A673 (cell line): ENCODE results near the gene AXDND1. TPM values are rescaled to one million over a fixed set of nuclear protein-coding genes. Genes with fewer than 3 reads are reported as not detected.

ENCODE experiments used
- BruUV-seq: library from RNA; stranded (reverse); fragments of 400-500 nt; replicated peaks from 2 replicates; lab custom pipeline; 2021; lab: Mats Ljungman, UMichigan
- CTCF ChIA-PET: fragments of 300-600 bp; sonication (Branson Sonifier 250); formaldehyde crosslinking; loops from one replicate; lab custom pipeline; 2022; ENCODE audit warnings: antibody characterized with exemption; lab: Charles Lee
- POLR2A ChIA-PET: fragments of 300-600 bp; sonication (Branson Sonifier 250); formaldehyde crosslinking; loops from one replicate; lab custom pipeline; 2022; ENCODE audit warnings: antibody characterized with exemption; ENCODE audit not compliant: low non-redundant PET; lab: Charles Lee
- DNase-seq: peaks from one replicate; pipeline ENCODE4 v3.0.0-alpha.2; 2015; ENCODE audit warnings: low spot score
- H3K27ac ChIP-seq: fragments of 200-600 bp; sonication (generic); 2 replicates; pipeline ENCODE4 v1.5.1; 2016; ENCODE audit warnings: mixed run types, low read depth, mild to moderate bottlenecking, mixed read lengths, antibody characterized with exemption, low read length; ENCODE audit not compliant: poor library complexity, severe bottlenecking
- H3K27me3 ChIP-seq: fragments of 200-600 bp; sonication (generic); replicated peaks from 2 replicates; pipeline ENCODE4 v1.6.1; 2017; ENCODE audit warnings: mixed run types, low read depth, mild to moderate bottlenecking, mixed read lengths, antibody characterized with exemption, low read length; ENCODE audit not compliant: insufficient read depth, poor library complexity
- H3K36me3 ChIP-seq: fragments of 200-600 bp; sonication (generic); 2 replicates; pipeline ENCODE4 v1.6.1; 2016; ENCODE audit warnings: mixed run types, mild to moderate bottlenecking, mixed read lengths, antibody characterized with exemption, low read length; ENCODE audit not compliant: insufficient read depth, poor library complexity, severe bottlenecking
- H3K4me1 ChIP-seq: fragments of 200-600 bp; sonication (generic); 2 replicates; pipeline ENCODE4 v1.6.1; 2017; ENCODE audit warnings: mixed run types, mild to moderate bottlenecking, mixed read lengths, antibody characterized with exemption, low read length; ENCODE audit not compliant: insufficient read depth, poor library complexity, severe bottlenecking
- H3K4me3 ChIP-seq: fragments of 200-600 bp; sonication (generic); 2 replicates; pipeline ENCODE4 v1.5.1; 2016; ENCODE audit warnings: low read depth, mixed run types, mild to moderate bottlenecking, mixed read lengths, low read length; ENCODE audit not compliant: poor library complexity, severe bottlenecking
- H3K9me3 ChIP-seq: fragments of 200-600 bp; sonication (generic); 2 replicates; pipeline ENCODE4 v1.6.1; 2016; ENCODE audit warnings: mixed run types, low read depth, mild to moderate bottlenecking, mixed read lengths, antibody characterized with exemption, low read length; ENCODE audit not compliant: poor library complexity, severe bottlenecking
- EZH2 ChIP-seq: fragments of 200-600 bp; sonication (generic); IDR thresholded peaks from 2 replicates; pipeline ENCODE4 v1.6.1; 2017; ENCODE audit warnings: borderline replicate concordance, low read depth, mild to moderate bottlenecking, mixed read lengths, antibody characterized with exemption, low read length; ENCODE audit not compliant: poor library complexity, severe bottlenecking
- intact Hi-C: fragments of 100-400 bp; cut with micrococcal nuclease; formaldehyde crosslinking; loops from one replicate; pipeline ENCODE4 v1.10.0; 2022; ENCODE audit not compliant: unreplicated experiment
- total RNA-seq: library from RNA; stranded (reverse); gene quantifications from 2 replicates; pipeline ENCODE4 v1.2.3, GENCODE V29; 2021
- TF ChIP-seq, protein P1 (sequence below): fragments of 300-800, 200-600 bp; sonication (generic); conservative IDR thresholded peaks from 2 replicates; pipeline ENCODE4 v1.5.1; 2017; ENCODE audit warnings: low read depth, mild to moderate bottlenecking, antibody characterized with exemption, low read length, moderate library complexity, mixed read lengths

Gene AXDND1
- total RNA-seq, 1 experiment from 2014 or later, result not detected

DNA sequence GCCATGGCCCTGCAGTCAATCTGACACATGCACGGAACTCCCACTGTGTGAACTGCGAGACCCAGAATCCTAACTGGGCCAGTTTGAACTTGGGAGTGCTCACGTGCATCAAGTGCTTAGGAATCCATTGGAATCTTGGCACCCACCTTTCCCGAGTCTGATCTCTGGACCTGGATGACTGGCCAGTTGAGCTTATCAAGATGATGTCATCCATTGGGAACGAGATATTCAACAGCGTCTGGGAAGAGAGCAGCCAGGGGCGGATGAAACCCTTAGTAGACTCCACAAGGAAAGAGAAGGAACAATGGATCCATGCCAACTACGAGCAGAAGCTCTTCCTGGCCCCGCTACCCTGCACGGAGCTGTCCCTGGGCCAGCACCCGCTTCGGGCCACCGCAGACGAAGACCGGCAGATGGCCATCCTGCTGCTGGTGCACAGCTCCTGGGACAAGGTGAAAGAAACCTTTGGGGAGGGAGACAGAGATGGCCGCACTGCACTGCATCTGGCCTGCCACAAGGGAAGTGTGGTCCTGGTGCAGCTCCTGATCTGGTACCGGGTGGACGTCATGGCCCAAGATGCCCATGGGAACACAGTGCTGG lies 222.8 kb downstream of the AXDND1 start:
- TF ChIP-seq, protein P1, sequence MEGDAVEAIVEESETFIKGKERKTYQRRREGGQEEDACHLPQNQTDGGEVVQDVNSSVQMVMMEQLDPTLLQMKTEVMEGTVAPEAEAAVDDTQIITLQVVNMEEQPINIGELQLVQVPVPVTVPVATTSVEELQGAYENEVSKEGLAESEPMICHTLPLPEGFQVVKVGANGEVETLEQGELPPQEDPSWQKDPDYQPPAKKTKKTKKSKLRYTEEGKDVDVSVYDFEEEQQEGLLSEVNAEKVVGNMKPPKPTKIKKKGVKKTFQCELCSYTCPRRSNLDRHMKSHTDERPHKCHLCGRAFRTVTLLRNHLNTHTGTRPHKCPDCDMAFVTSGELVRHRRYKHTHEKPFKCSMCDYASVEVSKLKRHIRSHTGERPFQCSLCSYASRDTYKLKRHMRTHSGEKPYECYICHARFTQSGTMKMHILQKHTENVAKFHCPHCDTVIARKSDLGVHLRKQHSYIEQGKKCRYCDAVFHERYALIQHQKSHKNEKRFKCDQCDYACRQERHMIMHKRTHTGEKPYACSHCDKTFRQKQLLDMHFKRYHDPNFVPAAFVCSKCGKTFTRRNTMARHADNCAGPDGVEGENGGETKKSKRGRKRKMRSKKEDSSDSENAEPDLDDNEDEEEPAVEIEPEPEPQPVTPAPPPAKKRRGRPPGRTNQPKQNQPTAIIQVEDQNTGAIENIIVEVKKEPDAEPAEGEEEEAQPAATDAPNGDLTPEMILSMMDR, result no peak
- TF ChIP-seq EZH2, result no peak
- H3K4me3 ChIP-seq, result no peak overlapping the region
- no peaks in the 10 kb centered on the region for H3K4me1 ChIP-seq
- no peaks in the 10 kb centered on the region for H3K9me3 ChIP-seq
- H3K36me3 ChIP-seq, result no peaks in the 10 kb centered on the region
- ChIA-PET CTCF (no interaction called here), POLR2A (no interaction called here)
- no peak for DNase-seq
- BruUV-seq, result no TSS peak
- peaks cover 65% of the 10 kb centered on the region for H3K27me3 ChIP-seq
- intact Hi-C loops, result loop anchor here (10.0 kb wide), 1 partner anchor 226 kb away; no protein-coding TSS in a partner anchor
- H3K27ac ChIP-seq, result no peak overlapping the region

GRCh38 chr1:179589509-179589908 lies 223.7 kb downstream of the AXDND1 start:
- Histone ChIP-seq H3K27me3 (peaks cover 65% of the 10 kb centered on the region), H3K9me3 (no peaks in the 10 kb centered on the region), H3K4me1 (no peaks in the 10 kb centered on the region), H3K27ac (no peak overlapping the region), H3K4me3 (no peak overlapping the region), H3K36me3 (no peaks in the 10 kb centered on the region)
- POLR2A ChIA-PET, result no interaction called here
- peak; percentile 17 for DNase-seq
- no TSS peak for BruUV-seq
- CTCF ChIA-PET, result no interaction called here
- no peak for TF ChIP-seq EZH2
- TF ChIP-seq, protein P1, result no peak
- intact Hi-C loops, result loop anchor here (10.0 kb wide), 1 partner anchor 225 kb away; no protein-coding TSS in a partner anchor

GRCh38 chr1:179590671-179591070 lies 224.9 kb downstream of the AXDND1 start:
- Histone ChIP-seq H3K9me3 (no peaks in the 10 kb centered on the region), H3K36me3 (no peaks in the 10 kb centered on the region), H3K27me3 (peaks cover 65% of the 10 kb centered on the region), H3K4me3 (no peak overlapping the region), H3K4me1 (no peaks in the 10 kb centered on the region), H3K27ac (no peak overlapping the region)
- ChIA-PET CTCF (no interaction called here), POLR2A (no interaction called here)
- no TSS peak for BruUV-seq
- intact Hi-C loops, result loop anchor here (10.0 kb wide), 1 partner anchor 516 kb away; no protein-coding TSS in a partner anchor
- DNase-seq, result no peak
- TF ChIP-seq, protein P1, result no peak
- no peak for TF ChIP-seq EZH2
